Stimulated activated CD8-positive, alpha-beta memory T cell treated with anti-CD3 and anti-CD28 coated beads, Interleukin-4, amount 100 ng/mL, for 4 hours (primary cell): ENCODE data around the gene DPF3.

Source experiments
- DNase-seq, 2 donors: peaks; one replicate each; pipeline ENCODE4 v3.0.0-alpha.2; 2020; ENCODE audit warnings: low read depth in 2 of 2, low spot score in 1 of 2

DPF3 gene

DNA sequence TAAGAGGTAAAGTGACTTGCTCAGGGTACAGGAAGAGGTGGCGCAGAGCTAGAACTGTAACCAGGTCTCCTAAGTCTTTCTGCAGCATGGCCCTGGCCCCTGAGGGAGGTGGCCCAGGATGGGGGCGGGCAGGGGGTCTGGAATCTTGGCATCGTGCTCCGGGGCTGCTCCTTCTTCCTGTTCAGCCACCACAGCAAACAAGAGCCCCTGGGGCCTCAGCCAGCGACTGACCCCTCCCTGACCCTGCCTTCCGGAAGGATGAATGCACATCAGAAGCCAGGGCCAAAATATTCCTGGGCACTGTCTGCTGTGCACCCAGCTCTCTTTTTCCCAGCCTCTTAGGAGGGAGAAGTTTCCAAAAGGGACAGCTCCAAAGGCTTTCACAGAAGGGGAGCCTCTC lies 242.8 kb downstream of the DPF3 start:
- no peak for DNase-seq

DNA sequence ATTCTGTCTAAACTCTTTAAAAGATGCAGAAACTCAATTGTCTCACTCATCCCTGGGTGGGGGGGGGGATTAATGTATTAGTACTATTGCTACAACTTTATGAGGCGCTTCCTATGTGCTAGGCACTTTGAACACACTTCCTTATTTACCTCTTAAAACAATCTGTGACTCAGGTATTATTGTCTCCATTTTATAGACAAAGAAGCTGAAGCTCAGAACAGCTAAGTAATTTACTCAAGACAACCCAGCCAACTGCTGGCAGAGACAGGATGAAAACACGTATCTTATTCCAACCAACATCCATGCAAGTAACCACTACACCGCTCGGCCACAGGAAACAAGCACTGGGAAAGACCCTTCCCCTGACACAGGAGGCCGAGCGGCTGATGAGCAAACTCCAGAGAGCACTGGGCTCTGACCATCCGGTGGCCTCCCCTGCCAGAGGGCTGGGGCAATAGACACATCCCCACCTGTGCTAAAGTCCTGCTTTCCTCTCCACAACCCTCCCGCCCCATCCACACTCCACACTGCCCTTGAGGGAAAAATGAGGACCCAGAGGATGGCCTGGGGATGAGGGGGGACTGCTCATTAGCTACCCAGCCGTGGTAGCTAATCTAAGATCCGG lies 244.2 kb downstream of the DPF3 start:
- no peak for DNase-seq

DNA sequence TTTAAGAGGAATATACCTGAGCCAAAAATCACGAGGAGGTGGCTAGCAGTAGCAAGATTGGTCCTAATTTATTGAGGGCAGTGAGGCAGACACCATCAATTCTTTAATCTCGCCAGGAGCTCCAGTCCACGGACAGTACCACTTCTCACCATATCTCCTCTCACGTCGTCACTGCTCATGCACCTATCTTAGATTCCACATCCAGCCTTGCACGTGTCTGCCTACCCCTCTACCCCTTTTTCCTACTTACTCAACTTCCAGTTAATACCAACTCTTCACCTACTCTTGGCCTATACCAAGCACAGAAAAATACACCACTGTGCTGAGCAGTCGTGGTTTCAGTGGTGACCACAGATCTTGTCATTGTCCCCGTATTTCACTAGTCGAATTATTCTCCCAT lies 246.1 kb downstream of the DPF3 start:
- DNase-seq = no peak

DNA sequence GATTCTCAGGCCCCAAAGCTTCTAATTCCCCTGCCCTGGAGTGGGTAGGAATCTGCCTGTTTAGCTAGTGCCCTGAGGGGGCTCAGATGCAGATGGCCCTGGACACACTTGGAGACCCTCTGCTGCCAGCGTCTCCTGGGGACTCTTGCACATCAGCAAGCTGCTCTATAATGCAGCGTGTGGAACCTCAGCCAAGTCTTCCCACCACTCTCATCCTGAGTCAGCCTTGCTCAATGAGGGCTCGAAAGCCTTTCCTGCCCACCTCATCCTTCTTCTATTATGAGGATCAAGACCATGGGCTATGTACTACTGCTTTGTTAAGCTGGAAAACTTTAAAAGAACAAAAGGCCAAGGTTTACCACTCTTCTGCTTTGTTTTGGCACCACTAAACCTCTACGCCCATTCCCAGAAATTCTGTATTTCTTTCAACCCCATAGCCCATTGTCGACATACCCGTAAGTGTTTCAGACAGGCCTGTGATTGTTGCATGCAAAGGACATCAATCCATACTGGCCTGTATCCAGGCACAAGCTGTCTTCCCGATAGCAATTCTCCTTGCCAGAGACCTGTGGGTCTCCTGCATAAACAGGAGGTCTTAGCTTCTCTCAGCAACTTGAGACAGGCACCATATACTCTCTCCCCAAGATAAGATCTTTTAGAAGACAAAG lies 246.9 kb downstream of the DPF3 start:
- DNase-seq = no peak

DNA sequence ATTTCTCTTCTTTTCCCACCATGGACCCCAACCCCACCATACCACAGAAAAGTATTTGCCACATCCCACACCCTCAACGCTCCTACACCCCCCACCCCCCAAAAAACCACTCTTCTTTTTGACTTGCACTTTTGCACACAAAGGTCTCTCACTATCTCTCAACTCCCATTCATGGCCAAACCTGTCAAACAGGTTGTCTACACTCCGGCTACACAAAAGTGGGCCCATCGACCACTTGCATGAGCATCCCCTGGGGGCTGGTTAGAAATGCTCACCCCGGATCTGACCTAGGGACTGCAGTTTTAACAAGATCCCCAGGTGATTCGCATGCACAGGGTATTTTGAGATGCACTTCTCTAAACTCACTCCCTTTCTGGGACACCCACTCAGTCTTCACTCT lies 248.2 kb downstream of the DPF3 start:
- no peak for DNase-seq

DNA sequence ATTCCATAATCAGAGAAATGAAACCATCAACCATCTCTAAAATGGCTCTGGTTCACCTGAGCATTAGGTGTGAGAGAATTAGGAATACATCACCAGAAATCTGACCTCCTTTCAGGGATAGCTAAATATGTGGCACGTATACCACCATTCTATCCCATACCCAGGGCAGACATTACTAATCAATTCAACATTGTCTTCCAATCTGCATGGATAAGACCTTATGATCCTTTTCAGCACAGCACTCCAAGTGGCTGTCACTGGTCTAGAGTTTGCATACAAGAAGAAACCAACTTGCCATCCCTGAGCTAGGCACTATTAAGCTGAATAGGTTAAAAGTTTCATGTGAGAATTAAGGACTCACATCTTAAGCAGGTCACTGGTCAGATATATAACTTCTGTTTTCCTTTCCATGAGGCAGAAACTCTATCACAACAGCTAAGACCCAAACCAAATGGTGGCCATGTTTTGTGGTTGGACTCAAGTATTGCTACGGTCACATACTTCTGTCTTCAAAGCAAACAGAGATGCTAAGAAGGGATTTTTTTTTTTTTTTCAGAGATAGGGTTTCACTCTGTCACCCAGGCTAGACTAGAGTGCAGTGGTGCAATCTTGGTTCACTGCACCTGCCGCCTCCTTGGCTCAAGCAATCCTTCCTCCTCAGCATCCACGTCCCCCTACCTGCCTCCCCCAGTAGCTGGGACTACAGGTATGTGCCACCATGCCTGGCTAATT lies 249.0 kb downstream of the DPF3 start:
- DNase-seq = no peak

DNA sequence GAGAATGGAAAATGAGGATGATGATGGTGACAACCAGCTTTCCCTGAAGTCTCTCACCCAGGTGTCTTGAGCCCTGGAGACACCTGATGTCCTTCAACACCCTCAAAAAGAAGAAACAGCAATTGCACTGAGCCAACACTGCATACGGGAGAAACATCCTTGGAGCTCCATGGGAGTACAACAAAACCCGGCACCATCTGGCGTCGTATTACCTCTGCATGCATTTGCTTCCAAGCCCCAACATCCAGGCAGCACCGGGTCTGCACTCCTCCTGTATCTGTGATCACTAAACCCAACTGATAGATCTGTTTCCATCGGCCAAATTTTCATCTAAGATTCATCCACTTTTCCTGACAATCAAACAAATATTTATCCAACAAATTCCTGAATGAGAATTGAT lies 249.9 kb downstream of the DPF3 start:
- DNase-seq = no peak

DNA sequence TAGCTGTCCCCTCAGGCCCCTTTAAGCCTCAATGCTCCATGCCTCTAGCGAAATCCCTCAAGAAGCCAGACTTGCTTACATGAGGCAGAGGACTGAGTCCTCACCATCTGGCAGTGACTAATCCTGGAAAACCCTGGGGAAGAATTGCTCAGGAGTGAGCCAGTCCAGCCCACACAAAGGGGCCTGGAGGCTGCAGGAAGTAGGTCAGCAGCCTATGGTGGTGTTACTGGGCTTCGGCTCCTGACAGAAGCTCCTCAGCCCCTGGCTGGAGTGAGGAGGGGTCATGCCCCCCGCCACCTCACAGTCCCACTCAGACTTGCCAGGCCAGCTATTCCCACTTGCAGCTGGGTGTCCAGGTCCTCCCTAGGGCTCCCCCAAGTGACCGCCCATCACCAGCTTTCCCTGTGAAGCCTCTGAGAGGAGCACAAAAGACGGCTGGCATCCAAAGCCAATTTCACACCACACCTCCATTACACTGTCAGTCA lies 250.5 kb downstream of the DPF3 start:
- no peak for DNase-seq

DNA sequence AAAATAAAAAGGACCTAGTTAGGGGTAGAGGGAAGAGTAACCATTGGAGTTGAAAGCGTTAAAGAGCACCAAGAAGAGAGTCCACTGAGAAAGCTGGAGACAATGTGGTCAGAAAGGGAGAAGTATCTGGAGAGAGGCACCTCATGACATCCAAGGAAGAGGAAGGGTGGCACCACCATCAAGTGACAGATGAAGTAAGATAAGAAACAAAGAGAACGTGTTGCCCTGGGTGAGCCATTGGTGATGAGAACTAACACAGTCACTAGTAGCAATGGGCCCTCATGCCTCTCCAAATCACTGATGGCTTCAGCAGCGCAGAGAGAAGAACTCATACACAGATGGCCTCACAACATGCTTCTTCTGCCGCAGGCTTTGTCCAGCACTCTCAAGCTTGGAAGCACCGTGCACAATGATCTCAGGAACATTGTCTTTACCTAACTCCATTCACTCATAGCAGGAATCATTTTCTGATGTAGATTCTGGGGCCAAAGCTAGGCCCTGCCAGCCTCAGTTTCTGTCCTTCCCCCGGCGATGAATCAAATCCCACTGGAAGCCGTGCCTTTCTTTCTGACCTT lies 252.9 kb downstream of the DPF3 start:
- no peak for DNase-seq

DNA sequence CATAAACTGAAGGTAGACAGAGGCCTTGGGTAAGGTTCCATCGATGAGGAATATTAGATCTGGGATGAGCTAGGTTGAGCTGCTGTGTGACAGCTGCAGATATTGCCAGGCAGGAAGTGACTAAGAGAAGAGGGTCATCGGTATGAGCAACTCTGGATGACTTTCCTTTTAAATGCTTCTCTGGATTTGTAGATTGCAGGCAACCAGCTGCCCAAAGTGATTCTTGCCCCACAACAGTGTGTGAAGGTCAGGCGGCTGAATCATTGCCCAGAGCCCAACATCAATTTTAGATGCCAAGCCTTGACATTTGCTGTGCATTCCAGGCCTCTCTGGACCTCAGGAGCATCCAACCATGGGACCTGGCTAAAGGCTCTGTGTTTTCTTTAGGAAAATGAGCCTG lies 255.9 kb downstream of the DPF3 start:
- no peak for DNase-seq

DNA sequence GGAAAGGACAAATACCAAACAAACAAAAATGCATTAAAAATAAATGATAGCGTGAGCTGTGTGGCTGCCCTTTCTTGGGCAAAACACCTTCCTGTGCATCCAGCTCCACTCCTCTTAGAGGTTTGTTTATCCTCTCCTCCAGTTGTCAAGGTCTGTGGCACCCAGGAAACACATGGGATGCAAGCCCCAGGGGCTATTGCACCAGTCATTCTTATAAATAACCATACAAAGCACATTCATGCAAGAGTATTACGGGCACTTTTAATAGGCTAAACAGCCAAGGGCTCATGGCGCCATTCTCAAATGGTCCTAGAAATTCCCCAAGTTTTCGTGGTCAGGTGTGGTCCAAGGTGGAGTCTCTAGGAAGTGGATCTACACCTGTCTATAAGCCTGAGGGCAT lies 257.0 kb downstream of the DPF3 start:
- no peak for DNase-seq

DNA sequence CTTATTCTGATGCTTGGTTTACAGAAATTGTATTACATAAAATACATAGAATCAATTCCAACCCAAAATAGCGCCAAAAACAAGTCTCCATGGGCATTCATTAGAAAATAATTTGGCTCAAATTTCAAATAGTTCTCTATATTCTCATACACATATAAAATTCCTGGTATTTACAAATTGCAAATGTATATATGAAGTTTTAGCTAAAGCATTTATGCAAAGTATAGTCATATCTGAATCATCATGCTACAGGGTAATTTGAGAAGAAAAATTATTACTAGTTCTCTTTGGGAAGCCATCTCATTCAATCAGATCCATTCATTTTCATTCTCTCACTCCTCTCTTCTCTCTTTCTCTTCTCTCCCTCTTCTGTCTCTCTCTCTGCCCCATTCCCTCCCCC lies 257.8 kb downstream of the DPF3 start:
- no peak for DNase-seq

DNA sequence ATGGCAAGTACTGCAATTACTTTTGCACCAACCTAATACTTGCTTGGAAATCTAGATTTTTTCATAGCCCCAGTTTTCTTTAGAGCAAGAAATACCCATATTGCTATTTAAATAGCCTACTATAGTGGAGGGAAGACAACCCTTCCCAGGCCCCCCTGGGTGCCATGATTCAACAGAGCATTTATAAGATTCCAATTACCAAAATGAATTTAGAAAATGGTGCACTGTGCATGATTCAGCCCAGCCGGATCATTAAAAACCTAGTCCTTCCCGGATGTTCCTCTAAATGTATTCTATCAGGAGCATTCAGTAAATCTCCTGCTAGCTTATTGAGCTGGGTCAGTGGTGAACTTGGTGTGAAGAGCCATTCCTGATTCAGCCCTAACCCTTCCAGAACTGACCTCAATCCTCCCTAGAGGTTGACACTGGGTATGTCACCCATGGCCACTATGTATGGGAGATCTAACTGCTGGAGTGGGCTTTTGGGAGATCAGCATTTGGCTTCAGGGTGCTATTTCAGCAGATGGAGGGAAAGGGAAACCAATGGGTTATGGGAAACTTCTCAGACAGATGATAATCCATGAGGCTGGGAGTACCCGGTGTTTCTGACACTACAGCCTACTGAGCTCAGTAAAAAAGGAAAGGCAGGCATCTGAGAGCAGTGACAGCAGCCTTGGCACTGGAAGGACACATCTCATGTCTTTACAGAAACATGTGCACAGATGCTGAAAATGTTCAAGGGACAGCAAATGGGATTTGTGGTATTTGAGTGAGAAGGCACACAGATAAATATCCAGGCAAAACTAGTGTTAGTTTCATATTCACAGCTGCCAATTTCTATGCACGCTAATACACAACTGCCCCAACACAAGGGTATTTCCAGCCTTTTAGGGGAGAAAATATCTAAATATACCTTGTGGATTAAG lies 258.9 kb downstream of the DPF3 start:
- no peak for DNase-seq

DNA sequence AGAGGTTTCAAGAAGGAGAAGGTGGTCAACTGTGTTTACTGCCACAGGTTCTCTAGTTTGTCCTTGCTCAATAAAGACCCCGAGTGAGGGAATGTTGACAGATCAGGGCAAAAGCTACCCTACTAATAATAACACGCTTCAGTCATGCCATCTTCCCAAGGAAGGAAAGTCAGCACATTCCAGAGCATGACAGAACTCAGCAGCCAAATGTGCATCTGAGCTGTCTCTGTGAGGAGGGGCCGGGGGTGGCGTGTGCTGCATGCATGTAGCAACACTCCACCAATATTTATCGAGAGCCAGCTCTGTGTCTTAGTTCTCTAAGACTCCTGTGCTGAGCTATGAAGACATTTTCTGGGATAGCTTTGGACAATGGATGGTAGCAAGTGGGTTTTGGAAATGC lies 260.4 kb downstream of the DPF3 start:
- no peak for DNase-seq

DNA sequence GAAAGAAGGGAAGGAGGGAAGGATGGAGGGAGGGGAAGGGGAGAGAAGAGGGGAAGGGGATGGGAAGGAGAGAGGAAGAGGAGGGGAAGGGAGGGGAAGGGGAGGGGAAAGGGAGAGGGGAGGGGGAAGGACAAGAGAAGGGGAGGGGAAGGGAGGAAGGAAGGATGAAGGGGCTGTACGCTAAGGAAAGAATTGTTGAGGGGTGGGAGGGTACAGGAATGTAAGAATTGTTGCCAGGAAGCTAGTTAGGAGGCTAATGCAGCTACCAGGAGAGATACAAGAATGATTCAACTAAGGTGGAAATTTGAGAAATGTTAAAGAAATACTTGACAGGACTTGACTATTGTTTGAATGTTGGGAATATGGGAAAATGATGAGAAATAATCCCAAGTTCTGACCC lies 261.2 kb downstream of the DPF3 start:
- DNase-seq = no peak

DNA sequence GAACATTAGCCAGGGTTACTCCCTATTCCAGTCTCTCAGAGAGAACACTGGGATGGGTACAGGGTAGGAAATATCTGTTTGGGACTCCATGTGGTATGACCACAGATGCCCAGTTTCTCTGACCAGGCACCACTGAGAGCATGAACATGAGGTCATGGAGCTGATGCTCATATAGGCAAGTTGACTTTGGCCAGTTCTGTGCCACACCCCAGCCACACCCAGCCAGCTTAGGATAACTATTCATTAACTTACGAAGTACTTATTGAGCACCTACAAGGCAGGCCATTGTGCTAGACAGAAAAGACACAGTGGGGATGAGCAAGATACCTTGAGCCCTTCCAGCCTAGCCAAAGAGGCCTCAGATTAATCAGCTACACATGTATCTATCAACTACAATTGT lies 262.5 kb downstream of the DPF3 start:
- DNase-seq = no peak

DNA sequence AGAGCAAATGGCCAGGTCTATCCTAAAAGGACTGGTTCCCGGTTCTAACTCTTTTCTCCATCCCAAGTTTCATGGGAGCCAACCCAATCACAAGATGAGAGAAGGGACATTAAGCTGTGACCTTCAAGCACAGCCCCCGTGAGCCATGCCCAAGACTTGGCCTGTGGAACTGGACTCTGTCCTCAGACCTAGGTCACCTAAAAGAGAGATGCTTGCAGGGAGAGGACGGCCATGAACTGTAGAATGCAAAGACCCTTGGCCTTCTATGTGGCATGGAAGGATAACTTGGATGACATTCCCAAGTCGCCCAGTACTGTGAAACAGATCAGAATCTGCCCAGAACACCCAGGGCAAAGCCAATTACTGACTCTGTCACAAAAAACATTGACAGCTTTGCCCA lies 263.5 kb downstream of the DPF3 start:
- no peak for DNase-seq

DNA sequence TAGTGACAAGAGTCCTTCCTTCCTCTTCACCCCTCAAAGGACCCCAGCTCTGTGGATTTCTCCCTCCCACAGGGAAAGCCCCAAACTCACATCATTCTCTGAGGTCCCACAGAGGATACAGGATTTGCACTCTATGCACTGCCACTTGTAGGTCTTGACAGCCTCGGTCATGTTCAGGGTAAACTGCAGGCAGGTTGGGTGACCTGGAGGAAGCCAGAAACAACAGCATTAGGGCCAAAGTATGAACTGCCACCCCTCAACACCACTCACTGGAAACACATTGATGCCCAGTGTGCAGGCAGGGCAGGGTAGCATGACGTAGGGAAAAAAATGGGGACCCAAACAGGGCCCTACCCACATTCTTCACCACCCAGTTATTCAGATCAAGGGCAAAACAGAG lies 264.4 kb downstream of the DPF3 start:
- DNase-seq = no peak

DNA sequence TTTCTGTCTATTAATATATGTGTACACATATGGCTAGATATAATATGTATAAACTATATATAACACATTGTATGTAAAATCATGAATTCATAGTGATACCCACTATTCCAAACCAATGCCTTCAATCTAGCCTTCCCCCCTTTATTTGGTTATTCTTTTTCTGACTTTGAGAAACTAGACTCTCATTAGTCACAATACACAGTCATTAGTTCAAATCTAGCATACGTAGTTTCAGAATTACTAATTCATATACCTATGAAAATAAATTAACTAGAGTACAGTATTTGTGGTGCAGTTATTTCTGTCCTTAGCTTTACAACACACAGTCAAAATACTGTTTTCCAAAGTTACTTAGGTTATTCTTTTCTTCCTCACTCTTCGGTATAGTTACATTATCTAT lies 268.2 kb downstream of the DPF3 start:
- DNase-seq = no peak

DNA sequence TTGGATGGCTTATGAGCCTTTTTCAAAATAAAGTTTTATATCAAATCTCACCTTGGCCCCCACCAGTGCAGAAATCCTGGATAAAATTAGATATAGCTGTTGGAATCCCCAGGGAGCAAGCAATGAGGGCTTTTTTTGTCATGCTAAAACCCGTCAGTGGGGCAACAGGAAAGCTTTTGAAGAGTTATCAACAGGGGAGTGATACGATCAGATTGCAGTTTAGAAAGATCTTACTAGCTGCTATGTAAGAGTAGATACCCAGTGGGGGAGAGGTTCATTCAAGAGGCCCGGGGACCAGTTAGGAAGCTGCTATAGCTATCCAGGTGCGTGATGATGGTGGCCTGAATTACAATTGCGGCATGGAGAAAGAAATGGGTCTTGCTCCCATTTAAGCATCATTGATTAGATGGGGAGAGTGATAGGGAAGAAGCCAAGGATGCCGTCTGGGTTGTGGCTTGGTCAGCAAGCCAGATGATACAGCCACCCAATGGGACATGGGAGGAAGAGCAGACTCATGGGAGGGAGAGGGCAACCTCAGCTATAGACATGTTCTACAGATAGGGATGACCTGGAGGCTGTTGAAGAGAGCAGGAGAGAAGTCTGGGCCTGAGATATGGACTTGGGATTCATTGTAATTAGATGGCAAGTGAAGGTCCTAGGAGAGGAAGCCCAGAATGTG lies 272.4 kb downstream of the DPF3 start:
- no peak for DNase-seq

DNA sequence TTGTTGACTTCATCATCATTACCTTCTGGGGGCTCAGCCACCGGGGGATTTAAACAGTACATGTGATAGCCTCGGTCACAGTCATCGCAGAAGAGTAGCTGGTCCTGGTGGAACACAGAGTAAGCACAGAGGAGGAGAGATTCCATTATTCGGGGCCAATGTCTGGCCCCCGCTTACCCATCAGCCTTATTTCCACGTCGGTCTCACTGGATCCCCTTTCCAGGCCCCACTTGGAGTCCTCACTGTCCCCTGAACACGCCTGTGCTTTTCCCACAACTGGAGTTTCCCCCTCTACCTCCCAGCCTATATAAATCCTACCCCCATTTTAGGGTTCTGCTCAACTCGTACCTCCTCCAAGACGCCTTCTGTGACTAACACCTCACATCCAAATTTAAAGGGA lies 274.0 kb downstream of the DPF3 start:
- DNase-seq = no peak
